IMR-90 (cell line): Measurements from ENCODE around the gene PRKACG. TPM values are rescaled to one million over a fixed set of nuclear protein-coding genes. Genes with fewer than 3 reads are reported as not detected.

Experiments
- ATAC-seq: fragments of 200-7000 bp; cut with Tn5 transposase; 2 replicates; pipeline ENCODE4 v1.9.1; 2020; ENCODE audit warnings: low read depth, mild to moderate bottlenecking, moderate library complexity
- BruUV-seq: library from RNA; stranded (reverse); fragments of 400-500 nt; replicated peaks from 2 replicates; lab custom pipeline; 2021; lab: Mats Ljungman, UMichigan
- CTCF ChIA-PET: fragments of 300-600 bp; formaldehyde crosslinking; extraction: SDS; loops from one replicate; lab custom pipeline; 2021; ENCODE audit warnings: antibody characterized with exemption; lab: Yijun Ruan, JAX
- POLR2A ChIA-PET: fragments of 300-600 bp; sonication (Branson Sonifier 250); formaldehyde crosslinking; loops from one replicate; lab custom pipeline; 2022; ENCODE audit warnings: antibody characterized with exemption; ENCODE audit not compliant: unreplicated experiment; lab: Charles Lee
- DNase-seq: peaks from one replicate; pipeline ENCODE4 v3.0.0; 2013
- H2AFZ ChIP-seq: replicated peaks from 2 replicates; pipeline ENCODE3; 2013; ENCODE audit warnings: low read length, mild to moderate bottlenecking; ENCODE audit not compliant: poor library complexity
- H2AK5ac ChIP-seq: 2 replicates; pipeline ENCODE4 v1.6.1; 2013; ENCODE audit warnings: low read depth, low read length, inconsistent platforms
- H2AK9ac ChIP-seq: replicated peaks from 2 replicates; pipeline ENCODE3; 2013; ENCODE audit warnings: mild to moderate bottlenecking, low read depth, low read length, moderate library complexity; ENCODE audit not compliant: poor library complexity
- H2BK120ac ChIP-seq: 2 replicates; pipeline ENCODE4 v1.6.1; 2013; ENCODE audit warnings: low read depth, low read length, inconsistent platforms
- H2BK15ac ChIP-seq: 3 replicates; pipeline ENCODE4 v1.6.1; 2013; ENCODE audit warnings: low read depth, low read length, inconsistent platforms
- H2BK20ac ChIP-seq: 2 replicates; pipeline ENCODE4 v1.6.1; 2013; ENCODE audit warnings: low read depth, mild to moderate bottlenecking, inconsistent platforms, low read length, moderate library complexity
- H2BK5ac ChIP-seq: 2 replicates; pipeline ENCODE4 v1.6.1; 2013; ENCODE audit warnings: mild to moderate bottlenecking, low read depth, low read length, inconsistent platforms; ENCODE audit not compliant: poor library complexity, severe bottlenecking
- H3K14ac ChIP-seq: replicated peaks from 2 replicates; pipeline ENCODE4 v1.6.1; 2013; ENCODE audit warnings: low read depth, low read length, inconsistent platforms
- H3K18ac ChIP-seq: 2 replicates; pipeline ENCODE4 v1.6.1; 2013; ENCODE audit warnings: low read depth, low read length, control low read depth
- H3K23ac ChIP-seq: 2 replicates; pipeline ENCODE4 v1.6.1; 2013; ENCODE audit warnings: low read depth, low read length, inconsistent platforms
- H3K27ac ChIP-seq: 2 replicates; pipeline ENCODE4 v1.5.1; 2013; ENCODE audit warnings: mild to moderate bottlenecking, control low read depth, low read length; ENCODE audit not compliant: insufficient read depth
- H3K27me3 ChIP-seq: 2 replicates; pipeline ENCODE4 v1.6.1; 2013; ENCODE audit warnings: low read length; ENCODE audit not compliant: control insufficient read depth, insufficient read depth
- H3K36me3 ChIP-seq: 2 replicates; pipeline ENCODE4 v1.6.1; 2013; ENCODE audit warnings: low read length, mixed read lengths; ENCODE audit not compliant: control insufficient read depth, insufficient read depth
- H3K4ac ChIP-seq: 2 replicates; pipeline ENCODE4 v1.6.1; 2013; ENCODE audit warnings: low read depth, low read length, inconsistent platforms
- H3K4me1 ChIP-seq: 2 replicates; pipeline ENCODE4 v1.6.1; 2013; ENCODE audit warnings: low read length, mixed read lengths; ENCODE audit not compliant: control insufficient read depth, insufficient read depth
- H3K4me2 ChIP-seq: 2 replicates; pipeline ENCODE4 v1.6.1; 2013; ENCODE audit warnings: low read depth, mild to moderate bottlenecking, control low read depth, low read length, moderate library complexity
- H3K4me3 ChIP-seq: 2 replicates; pipeline ENCODE4 v1.5.1; 2013; ENCODE audit warnings: low read depth, mild to moderate bottlenecking, control low read depth, low read length, moderate library complexity; ENCODE audit not compliant: insufficient read depth
- H3K56ac ChIP-seq: 2 replicates; pipeline ENCODE4 v1.6.1; 2013; ENCODE audit warnings: low read length, inconsistent platforms; ENCODE audit not compliant: insufficient read depth; ENCODE audit errors: extremely low read depth
- H3K79me1 ChIP-seq, 2 experiments: 2 replicates each; pipeline ENCODE4 v1.6.1; 2013; ENCODE audit warnings: low read length in 2 of 2, inconsistent platforms in 1 of 2, low read depth in 1 of 2
- H3K9ac ChIP-seq: 2 replicates; pipeline ENCODE4 v1.6.1; 2013; ENCODE audit warnings: low read depth, low read length, control low read depth
- H3K9me1 ChIP-seq: 2 replicates; pipeline ENCODE4 v1.6.1; 2013; ENCODE audit warnings: low read length, inconsistent platforms; ENCODE audit not compliant: insufficient read depth
- H3K9me3 ChIP-seq: 2 replicates; pipeline ENCODE4 v1.6.1; 2013; ENCODE audit warnings: low read length; ENCODE audit not compliant: control insufficient read depth, insufficient read depth
- H4K20me1 ChIP-seq: 2 replicates; pipeline ENCODE4 v1.6.1; 2013; ENCODE audit warnings: low read length, inconsistent platforms; ENCODE audit not compliant: insufficient read depth
- H4K5ac ChIP-seq: 2 replicates; pipeline ENCODE4 v1.6.1; 2013; ENCODE audit warnings: mild to moderate bottlenecking, low read depth, low read length, control low read depth
- H4K8ac ChIP-seq, 2 experiments: 2 replicates each; pipeline ENCODE4 v1.6.1; 2013; ENCODE audit warnings: low read depth in 2 of 2, low read length in 2 of 2, control low read depth in 1 of 2, inconsistent platforms in 1 of 2
- H4K91ac ChIP-seq: 2 replicates; pipeline ENCODE4 v1.6.1; 2013; ENCODE audit warnings: low read depth, low read length, inconsistent platforms; ENCODE audit not compliant: insufficient read depth
- BHLHE40 ChIP-seq: fragments of 150-350 bp; IDR thresholded peaks from 2 replicates; pipeline ENCODE4 v1.6.1; 2016; ENCODE audit warnings: mild to moderate bottlenecking, low read depth, low read length
- FOS ChIP-seq: fragments of 150-350 bp; IDR thresholded peaks from 2 replicates; pipeline ENCODE4 v1.6.1; 2016; ENCODE audit warnings: low read depth, low read length
- MAFK ChIP-seq: IDR thresholded peaks from 2 replicates; pipeline ENCODE4 v1.6.1; 2012; ENCODE audit warnings: low read depth, low read length, improper control_type of control experiment
- MAZ ChIP-seq: IDR thresholded peaks from 2 replicates; pipeline ENCODE4 v1.6.1; 2012; ENCODE audit warnings: low read depth, mild to moderate bottlenecking, low read length, improper control_type of control experiment, moderate library complexity, borderline replicate concordance
- MXI1 ChIP-seq: IDR thresholded peaks from 2 replicates; pipeline ENCODE4 v1.6.1; 2012; ENCODE audit warnings: low read depth, mild to moderate bottlenecking, low read length, moderate library complexity, borderline replicate concordance
- NFE2L2 ChIP-seq: fragments of 150-350 bp; IDR thresholded peaks from 2 replicates; pipeline ENCODE4 v1.6.1; 2016; ENCODE audit warnings: low read depth, mild to moderate bottlenecking, low read length
- POLR2A ChIP-seq: IDR thresholded peaks from 2 replicates; pipeline ENCODE4 v1.6.1; 2012; ENCODE audit warnings: mild to moderate bottlenecking, low read depth, low read length
- SMC3 ChIP-seq: fragments of 150-350 bp; IDR thresholded peaks from 2 replicates; pipeline ENCODE4 v1.6.1; 2016; ENCODE audit warnings: low read depth, mild to moderate bottlenecking, antibody characterized with exemption, low read length, moderate library complexity
- WGBS, 2 experiments: methylation state at CpG; one replicate each; pipeline versions ENCODE4 v1.1.5 to v1.1.7; 2013; ENCODE audit warnings: missing lambda C conversion rate in 2 of 2; ENCODE audit not compliant: insufficient read length in 1 of 2; ENCODE audit errors: extremely low coverage in 2 of 2; 5-methylcytosine and 5-hydroxymethylcytosine counted together
- dilution Hi-C: fragments of 300-500 bp; cut with HindIII; formaldehyde crosslinking; loops from one replicate; pipeline ENCODE4 v1.14.3; 2018; ENCODE audit warnings: low sequenced_read_pairs; ENCODE audit not compliant: unreplicated experiment
- in situ Hi-C: fragments of 300-500 bp; cut with MboI; formaldehyde crosslinking; loops from 3 replicates; pipeline ENCODE4 v1.14.3; 2019; ENCODE audit warnings: low sequenced_read_pairs, inconsistent platforms, mixed read lengths
- intact Hi-C: fragments of 100-400 bp; cut with micrococcal nuclease; formaldehyde crosslinking; loops from 2 replicates; pipeline ENCODE4 v1.10.0; 2022
- polyA plus RNA-seq, 3 experiments: library from polyadenylated mRNA; depleted of rRNA; stranded (reverse); fragments of >200 nt; gene quantifications; 2 replicates each; pipeline ENCODE4 v1.2.3, GENCODE V29; 2012; ENCODE audit warnings: low replicate concordance in 1 of 3
- total RNA-seq: library from RNA; depleted of rRNA; stranded (reverse); fragments of >200 nt; gene quantifications from 2 replicates; pipeline ENCODE4 v1.2.3, GENCODE V29; 2012
- TF ChIP-seq, protein P1 (sequence below): conservative IDR thresholded peaks from 2 replicates; pipeline ENCODE4 v1.5.1; 2012; ENCODE audit warnings: mild to moderate bottlenecking, low read depth, low read length, improper control_type of control experiment
- TF ChIP-seq, protein P2 (sequence below): fragments of 150-350 bp; IDR thresholded peaks from 2 replicates; pipeline ENCODE4 v1.6.1; 2017; ENCODE audit warnings: mild to moderate bottlenecking, antibody characterized with exemption, low read length, low read depth

The PRKACG gene
- total and polyA plus RNA-seq, 2 of the 4 experiments (the other 2 are of a cell fraction): not detected

DNA sequence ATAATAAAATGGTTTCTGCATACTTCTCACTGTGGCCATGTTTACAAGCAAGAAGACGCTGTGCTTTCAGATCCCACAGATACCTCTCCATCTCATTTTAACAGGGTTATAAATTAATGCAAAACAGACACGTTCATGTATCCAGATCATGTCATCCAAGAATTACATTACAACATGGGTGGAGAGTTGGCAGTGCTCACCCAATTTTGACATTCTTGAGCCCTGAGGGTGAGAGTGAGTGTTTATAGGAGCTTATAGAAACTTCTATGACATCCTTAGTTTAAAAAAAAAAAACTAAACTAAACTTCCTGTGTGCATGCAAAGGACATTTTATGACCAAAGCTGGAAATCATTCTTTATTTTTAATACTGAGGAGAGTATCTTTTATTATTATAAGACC, 9.1 kb downstream of the PRKACG start:
- Histone ChIP-seq H3K4me2 (no peak overlapping the region), H2AK5ac (no peak overlapping the region), H4K8ac (no peak overlapping the region), H3K4me1 (no peaks in the 10 kb centered on the region), H3K56ac (no peak overlapping the region), H2BK20ac (no peak overlapping the region), H4K91ac (no peak overlapping the region), H2BK15ac (no peak overlapping the region), H3K14ac (no peak overlapping the region), H3K27me3 (peaks cover 9% of the 10 kb centered on the region), H3K36me3 (no peaks in the 10 kb centered on the region), H3K18ac (no peak overlapping the region), H4K20me1 (no peaks in the 10 kb centered on the region), H3K27ac (no peak overlapping the region), H3K9me1 (no peaks in the 10 kb centered on the region), H2AFZ (no peak overlapping the region), H4K5ac (no peak overlapping the region), H3K4ac (no peak overlapping the region), H3K23ac (no peak overlapping the region), H3K79me1 (no peaks in the 10 kb centered on the region), H3K9ac (no peak overlapping the region), H3K4me3 (no peak overlapping the region), H2AK9ac (no peak overlapping the region), H2BK120ac (no peak overlapping the region), H3K9me3 (no peaks in the 10 kb centered on the region), H2BK5ac (no peak overlapping the region)
- intact Hi-C loops: no loop called here
- ATAC-seq (no peak; the same call in none of the 2 replicates), DNase-seq (peak; percentile 5)
- dilution Hi-C loops: no loop called here
- in situ Hi-C loops: loop anchor here (10.0 kb wide), 1 partner anchor 420 kb away; no protein-coding TSS in a partner anchor
- no CpG with 5 or more reads among the region's 2 CpGs for WGBS, 2 experiments
- CTCF ChIA-PET: interaction anchor here (1.0 kb wide), 1 partner anchor 31 kb away, joined by 5 read pairs; the partner anchor contains the start of gene FXN
- TF ChIP-seq NFE2L2 (no peak), FOS (no peak), MXI1 (no peak), MAFK (no peak), POLR2A (no peak), MAZ (no peak), BHLHE40 (no peak), SMC3 (no peak)
- TF ChIP-seq, protein P1, sequence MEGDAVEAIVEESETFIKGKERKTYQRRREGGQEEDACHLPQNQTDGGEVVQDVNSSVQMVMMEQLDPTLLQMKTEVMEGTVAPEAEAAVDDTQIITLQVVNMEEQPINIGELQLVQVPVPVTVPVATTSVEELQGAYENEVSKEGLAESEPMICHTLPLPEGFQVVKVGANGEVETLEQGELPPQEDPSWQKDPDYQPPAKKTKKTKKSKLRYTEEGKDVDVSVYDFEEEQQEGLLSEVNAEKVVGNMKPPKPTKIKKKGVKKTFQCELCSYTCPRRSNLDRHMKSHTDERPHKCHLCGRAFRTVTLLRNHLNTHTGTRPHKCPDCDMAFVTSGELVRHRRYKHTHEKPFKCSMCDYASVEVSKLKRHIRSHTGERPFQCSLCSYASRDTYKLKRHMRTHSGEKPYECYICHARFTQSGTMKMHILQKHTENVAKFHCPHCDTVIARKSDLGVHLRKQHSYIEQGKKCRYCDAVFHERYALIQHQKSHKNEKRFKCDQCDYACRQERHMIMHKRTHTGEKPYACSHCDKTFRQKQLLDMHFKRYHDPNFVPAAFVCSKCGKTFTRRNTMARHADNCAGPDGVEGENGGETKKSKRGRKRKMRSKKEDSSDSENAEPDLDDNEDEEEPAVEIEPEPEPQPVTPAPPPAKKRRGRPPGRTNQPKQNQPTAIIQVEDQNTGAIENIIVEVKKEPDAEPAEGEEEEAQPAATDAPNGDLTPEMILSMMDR: no peak
- TF ChIP-seq, protein P2, sequence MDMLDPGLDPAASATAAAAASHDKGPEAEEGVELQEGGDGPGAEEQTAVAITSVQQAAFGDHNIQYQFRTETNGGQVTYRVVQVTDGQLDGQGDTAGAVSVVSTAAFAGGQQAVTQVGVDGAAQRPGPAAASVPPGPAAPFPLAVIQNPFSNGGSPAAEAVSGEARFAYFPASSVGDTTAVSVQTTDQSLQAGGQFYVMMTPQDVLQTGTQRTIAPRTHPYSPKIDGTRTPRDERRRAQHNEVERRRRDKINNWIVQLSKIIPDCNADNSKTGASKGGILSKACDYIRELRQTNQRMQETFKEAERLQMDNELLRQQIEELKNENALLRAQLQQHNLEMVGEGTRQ: no peak
- POLR2A ChIA-PET: no interaction called here
- no TSS peak for BruUV-seq
